HepG2 (cell line): ENCODE results near the gene GLS2. TPM values are rescaled to one million over a fixed set of nuclear protein-coding genes. Genes with fewer than 3 reads are reported as not detected.

Source experiments
- CEBPG ChIP-seq: IDR thresholded peaks from 2 replicates; pipeline ENCODE4 v1.6.1; 2016
- GABPA ChIP-seq, 2 experiments: IDR thresholded peaks; 2 replicates each; pipeline ENCODE4 v1.6.1; 2011 to 2016; ENCODE audit warnings: low read depth in 2 of 2, low read length in 1 of 2, missing biosample characterization in 1 of 2, missing genetic modification characterization in 1 of 2
- GTF3A ChIP-seq: sonication (generic); formaldehyde crosslinking; conservative IDR thresholded peaks from 2 replicates; pipeline ENCODE4 v1.4.0; 2020; ENCODE audit warnings: mild to moderate bottlenecking, missing genetic modification reagents
- KDM4B ChIP-seq: sonication (generic); formaldehyde crosslinking; IDR thresholded peaks from 2 replicates; pipeline ENCODE4 v1.4.0; 2020; ENCODE audit warnings: missing genetic modification reagents
- LCORL ChIP-seq, 2 experiments: fragments of 450-650 bp in 1 of 2; sonication (generic) in 1 of 2; formaldehyde crosslinking in 1 of 2; IDR thresholded peaks; 2 replicates each; pipeline versions ENCODE4 v1.5.0 to v1.6.1; 2017 to 2020; ENCODE audit warnings: antibody characterized with exemption in 1 of 2, missing genetic modification reagents in 1 of 2
- MAF1 ChIP-seq: sonication (generic); formaldehyde crosslinking; IDR thresholded peaks from 2 replicates; pipeline ENCODE4 v1.5.0; 2020; ENCODE audit warnings: missing genetic modification reagents, borderline replicate concordance
- PRPF4 ChIP-seq: fragments of 200-400 bp; formaldehyde crosslinking; IDR thresholded peaks from 2 replicates; pipeline ENCODE4 v1.6.1; 2016; ENCODE audit warnings: low read length, low read depth; ENCODE audit not compliant: poor library complexity, severe bottlenecking
- REPIN1 ChIP-seq: sonication (generic); formaldehyde crosslinking; IDR thresholded peaks from 2 replicates; pipeline ENCODE4 v1.8.0; 2022; ENCODE audit warnings: missing genetic modification reagents, low read depth, mild to moderate bottlenecking, borderline replicate concordance
- SMAD1 ChIP-seq: sonication (generic); formaldehyde crosslinking; IDR thresholded peaks from 2 replicates; pipeline ENCODE4 v1.4.0; 2020; ENCODE audit warnings: missing genetic modification reagents, low read depth, mild to moderate bottlenecking, borderline replicate concordance
- TCF7L2 ChIP-seq: IDR thresholded peaks from 2 replicates; pipeline ENCODE4 v1.6.1; 2011; ENCODE audit warnings: mild to moderate bottlenecking, low read depth, low read length, moderate library complexity
- TIGD3 ChIP-seq: sonication (generic); formaldehyde crosslinking; IDR thresholded peaks from 2 replicates; pipeline ENCODE4 v1.5.1; 2020; ENCODE audit warnings: mild to moderate bottlenecking, missing genetic modification reagents, borderline replicate concordance
- ZNF142 ChIP-seq: sonication (generic); formaldehyde crosslinking; IDR thresholded peaks from 2 replicates; pipeline ENCODE4 v1.4.0; 2020; ENCODE audit warnings: missing genetic modification reagents
- ZNF562 ChIP-seq: sonication (generic); formaldehyde crosslinking; IDR thresholded peaks from 2 replicates; pipeline ENCODE4 v1.8.0; 2022; ENCODE audit warnings: missing genetic modification reagents, borderline replicate concordance
- ZNF703 ChIP-seq: sonication (generic); formaldehyde crosslinking; IDR thresholded peaks from 2 replicates; pipeline ENCODE4 v1.5.1; 2020; ENCODE audit warnings: missing genetic modification reagents, mild to moderate bottlenecking, moderate library complexity, borderline replicate concordance
- ZNF766 ChIP-seq: sonication (generic); formaldehyde crosslinking; IDR thresholded peaks from 2 replicates; pipeline ENCODE4 v1.5.0; 2020; ENCODE audit warnings: missing genetic modification reagents, borderline replicate concordance
- ZNF790 ChIP-seq: sonication (generic); formaldehyde crosslinking; IDR thresholded peaks from 2 replicates; pipeline ENCODE4 v1.8.0; 2022; ENCODE audit warnings: missing genetic modification reagents, mild to moderate bottlenecking, borderline replicate concordance
- ZNF883 ChIP-seq: sonication (generic); formaldehyde crosslinking; IDR thresholded peaks from 2 replicates; pipeline ENCODE4 v1.5.1; 2020; ENCODE audit warnings: mild to moderate bottlenecking, missing genetic modification reagents; ENCODE audit errors: not compliant biosample characterization
- polyA plus RNA-seq, 8 experiments: library from polyadenylated mRNA; depleted of rRNA in 3 of 8; stranded (reverse) in 7 of 8; unstranded in 1 of 8; fragments of >200 nt; fragmentation: Illumina TruSeq in 4 of 8; extraction: Trizol in 4 of 8; gene quantifications; 2 replicates each; pipeline versions ENCODE4 v1.2.1 to v1.2.3, GENCODE V29; 2011 to 2016; ENCODE audit warnings: low read depth in 4 of 8, missing spikeins in 1 of 8, mixed read lengths in 1 of 8; ENCODE audit not compliant: insufficient read depth in 1 of 8
- total RNA-seq, 5 experiments: library from RNA; depleted of rRNA; stranded (reverse); fragments of >200 nt; fragmentation: Illumina TruSeq; extraction: Trizol; gene quantifications; 2 replicates each; pipeline ENCODE4 v1.2.3, GENCODE V29; 2016; ENCODE audit warnings: low read depth in 1 of 5

Gene GLS2
- total and polyA plus RNA-seq, 2 of the 13 experiments (the other 11 are each of a cell fraction or from before 2014, with no cell fraction given): 8.6 to 12.2 TPM

- TF ChIP-seq GABPA (IDR thresholded peaks at IDR 0.05; ENCODE audit: low read depth, low read length) (no peak), GABPA (CRISPR knock-in tag; IDR thresholded peaks at IDR 0.05; ENCODE audit: low read depth) (no peak), CEBPG (CRISPR knock-in tag) (peak; percentile 83), ZNF766 (CRISPR knock-in tag) (peak; percentile 97), REPIN1 (CRISPR knock-in tag) (0 out of 2 replicates have a peak, but pooled peaks have one; percentile 49), ZNF562 (peak; percentile 88; the same call in 1 of the 2 replicates), ZNF142 (CRISPR knock-in tag) (peak; percentile 95), ZNF703 (CRISPR knock-in tag) (peak; percentile 76; the same call in 1 of the 2 replicates), ZNF790 (CRISPR knock-in tag) (peak; percentile 81), GTF3A (no peak), TCF7L2 (no peak), SMAD1 (CRISPR knock-in tag) (no peak), PRPF4 (no peak), LCORL (IDR thresholded peaks at IDR 0.05) (no peak), LCORL (CRISPR knock-in tag; IDR thresholded peaks at IDR 0.05) (no peak), MAF1 (peak; percentile 76), KDM4B (CRISPR knock-in tag) (no peak), ZNF883 (CRISPR knock-in tag) (peak; percentile 93), TIGD3 (no peak)
Measured at GRCh38 chr12:56488041-56488955, at the start of gene GLS2 (continued).
